ENCODE results near the gene UBE2G1.
"Not testable (repeated sequence)": the region's sequence is repeated elsewhere in the genome, so short reads cannot be mapped to it uniquely, and the experiment has no call there.

UBE2G1 gene

GRCh38 chr17:4366327-4367063, at the start of gene UBE2G1:
Gene UBE2G1 (minus strand): TSS chr17:4366675. CDS start chr17:4366316, 359 bp downstream.
- DNase-seq: peak; percentile 99

DNA sequence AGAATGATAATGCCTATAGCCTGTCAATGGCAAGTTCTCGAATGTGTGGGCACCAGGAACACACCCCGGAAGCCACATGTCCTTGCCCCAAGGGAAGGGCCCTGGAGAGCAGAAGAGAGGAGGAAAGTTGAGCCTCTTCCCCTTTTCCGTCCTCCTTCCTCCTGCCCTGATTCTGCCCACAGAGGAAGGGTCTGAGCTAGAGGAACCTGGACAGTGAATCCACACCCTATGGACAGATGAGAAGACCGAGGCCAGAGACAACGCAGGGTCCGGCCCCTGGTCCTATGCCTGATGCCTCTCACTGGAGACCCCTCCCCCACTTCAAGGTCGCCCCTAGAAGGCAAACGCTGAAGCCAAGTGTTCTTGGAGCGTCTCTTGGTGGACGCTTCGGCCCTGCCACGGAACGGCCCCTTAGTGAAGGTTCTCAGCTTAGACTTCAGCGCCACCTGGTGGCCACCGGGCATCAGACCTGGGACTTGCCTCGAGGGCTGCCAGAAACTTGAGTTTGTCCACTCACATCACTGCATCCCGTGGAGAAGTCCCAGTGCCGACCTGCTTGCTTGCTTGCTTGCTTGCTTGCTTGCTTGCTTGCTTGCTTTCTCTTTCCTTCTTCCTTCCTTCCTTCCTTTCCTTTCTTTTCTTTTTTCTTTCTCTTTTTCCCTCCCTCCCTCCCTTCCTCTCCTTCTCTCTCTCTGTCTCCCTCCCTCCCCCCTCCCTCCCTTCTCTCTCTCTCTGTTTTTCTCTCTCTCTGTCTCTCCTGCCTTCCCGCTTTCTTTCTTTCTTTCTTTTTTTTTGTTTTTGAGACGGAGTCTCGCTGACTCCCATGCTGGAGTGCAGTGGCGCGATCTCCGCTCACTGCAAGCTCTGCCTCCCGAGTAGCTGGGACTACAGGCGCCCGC, 46.7 kb upstream of the UBE2G1 start:
- DNase-seq: peak; percentile 96

GRCh38 chr17:4411201-4411600, 44.7 kb upstream of the UBE2G1 start:
- no peak for DNase-seq

- no peak for DNase-seq
These were observed 43.2 kb upstream of the UBE2G1 start for GRCh38 chr17:4409659-4410058.

- DNase-seq: no peak
These were observed 41.4 kb upstream of the UBE2G1 start for GRCh38 chr17:4407851-4408250.

- no peak for DNase-seq
These were observed 40.7 kb upstream of the UBE2G1 start for GRCh38 chr17:4407216-4407615.

DNA sequence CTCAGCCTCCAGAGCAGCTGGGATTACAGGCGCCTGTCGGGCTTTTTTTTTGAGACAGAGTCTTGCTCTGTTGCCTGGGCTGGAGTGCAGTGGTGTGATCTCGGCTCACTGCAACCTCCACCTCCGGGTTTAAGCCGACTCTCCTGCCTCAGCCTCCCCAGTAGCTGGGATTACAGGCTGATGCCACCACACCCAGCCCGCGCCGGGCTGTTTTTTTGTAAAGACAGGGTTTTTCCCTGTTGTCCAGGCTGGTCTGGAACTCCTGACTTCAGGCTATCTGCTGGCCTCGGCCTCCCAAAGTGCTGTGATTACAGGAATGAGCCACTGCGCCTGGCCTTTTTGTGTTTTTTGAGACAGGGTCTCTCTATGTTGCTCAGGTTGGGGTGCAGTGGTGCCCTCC, 39.9 kb upstream of the UBE2G1 start:
- DNase-seq: no peak

DNA sequence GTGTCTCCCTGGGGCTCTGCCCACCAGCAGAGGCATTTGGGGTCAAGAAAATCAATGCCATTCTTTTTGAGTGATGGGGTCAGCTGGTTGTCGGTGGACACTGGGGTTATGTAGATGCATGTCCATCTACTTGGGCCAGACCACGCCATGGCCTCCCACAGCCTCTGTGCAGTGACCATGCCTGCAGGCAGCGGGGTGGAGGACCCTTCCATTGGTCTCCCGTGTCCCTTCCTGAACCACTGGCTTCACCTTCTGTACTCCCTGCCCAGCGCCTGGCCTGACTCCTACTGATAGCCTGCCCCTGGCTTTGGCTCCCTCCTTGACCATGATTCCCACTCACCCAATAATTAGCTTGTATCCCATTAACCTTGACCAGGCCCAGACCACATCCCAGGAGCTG, 39.2 kb upstream of the UBE2G1 start:
- no peak for DNase-seq

- no peak for DNase-seq
These were observed 38.7 kb upstream of the UBE2G1 start for GRCh38 chr17:4405038-4405669.

GRCh38 chr17:4397840-4398239, 31.4 kb upstream of the UBE2G1 start:
- no peak for DNase-seq

- DNase-seq: no peak
These were observed 28.6 kb upstream of the UBE2G1 start for GRCh38 chr17:4395111-4395478.

DNA sequence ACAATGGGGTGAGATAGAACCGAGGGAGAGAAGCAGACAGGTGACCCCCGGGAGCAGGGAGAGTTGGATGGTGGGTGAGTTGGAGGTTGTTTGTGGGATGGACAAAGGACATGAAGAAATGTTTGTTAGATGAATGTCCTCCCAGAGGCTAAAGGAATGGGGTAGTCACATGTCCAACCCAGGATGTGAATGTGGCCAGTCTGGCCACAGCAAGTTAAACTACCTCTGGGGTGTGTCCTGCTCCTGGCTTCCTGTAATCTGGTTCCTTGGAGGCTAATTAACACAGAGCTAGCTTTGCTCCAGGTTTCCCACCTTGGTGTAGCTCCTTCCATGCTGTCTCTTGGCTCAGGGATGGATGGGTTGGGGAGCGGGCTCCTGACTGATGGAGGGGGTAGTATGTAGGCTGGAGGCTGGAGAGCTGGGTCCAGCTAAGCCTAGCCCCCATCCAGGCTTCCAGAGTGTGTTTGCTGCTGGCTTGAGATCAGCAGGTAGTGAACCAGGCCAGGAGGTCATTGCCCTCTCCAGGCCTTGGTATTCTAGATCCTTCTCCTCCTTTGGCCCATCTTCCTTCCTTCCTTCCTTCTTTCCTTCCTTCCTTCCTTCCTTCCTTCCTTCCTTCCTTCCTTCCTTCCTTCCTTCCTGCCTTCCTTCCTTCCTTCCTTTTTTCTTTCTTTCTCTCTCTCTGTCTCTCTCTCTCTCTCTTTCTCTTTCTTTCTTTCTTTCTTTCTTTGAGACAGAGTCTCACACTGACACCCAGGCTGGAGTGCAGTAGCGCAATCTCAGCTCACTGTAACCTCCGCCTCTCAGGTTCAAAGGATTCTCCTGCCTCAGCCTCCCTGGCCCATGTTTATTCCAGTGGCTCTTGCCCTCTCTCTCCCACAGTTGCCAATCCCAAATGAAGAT, 28.0 kb upstream of the UBE2G1 start:
- DNase-seq: no peak

- no peak for DNase-seq
These were observed 27.3 kb upstream of the UBE2G1 start for GRCh38 chr17:4393806-4394205.

DNA sequence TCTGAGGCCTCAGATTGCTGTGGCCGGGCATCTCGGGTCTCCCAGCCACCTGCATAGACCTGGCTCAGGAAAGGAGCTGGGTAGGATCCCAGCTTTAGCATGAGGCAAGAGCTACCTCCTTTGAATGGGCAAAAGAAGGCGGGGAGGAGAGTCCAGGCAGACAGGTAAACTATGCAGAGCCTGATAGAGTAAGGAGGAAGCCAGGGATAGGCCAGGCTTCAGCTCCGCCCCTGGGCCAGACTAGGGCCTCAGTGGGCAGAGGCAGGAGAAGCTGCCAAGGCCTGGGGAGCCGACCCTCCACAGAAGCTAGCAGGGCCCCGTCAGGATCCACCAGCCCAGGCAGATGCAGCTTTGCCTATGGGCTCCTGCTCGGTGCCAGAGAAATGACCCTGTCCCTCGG, 22.6 kb upstream of the UBE2G1 start:
- DNase-seq: no peak

GRCh38 chr17:4387137-4387536, 20.7 kb upstream of the UBE2G1 start:
- no peak for DNase-seq

DNA sequence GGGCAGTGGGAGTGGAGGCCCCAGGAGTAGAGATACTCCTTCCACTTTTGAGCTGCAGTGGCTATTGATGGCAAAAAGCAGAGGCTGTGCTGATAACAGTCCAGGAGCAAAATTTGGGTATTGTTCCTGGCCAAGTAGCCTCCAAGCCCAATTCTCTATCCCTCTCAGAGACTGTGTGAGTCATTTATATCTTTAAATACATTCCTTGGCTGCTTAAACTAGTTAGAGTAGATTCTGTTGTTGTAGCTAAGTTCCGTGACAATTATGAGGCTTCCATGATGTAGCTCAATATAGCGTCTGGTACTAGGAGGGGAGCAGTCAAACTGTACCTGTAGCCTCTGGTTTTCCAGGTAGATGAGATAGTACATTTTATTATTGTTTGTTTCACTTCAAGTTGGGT, 19.9 kb upstream of the UBE2G1 start:
- no peak for DNase-seq

- DNase-seq: no peak
These were observed 15.5 kb upstream of the UBE2G1 start for GRCh38 chr17:4381690-4382671.

GRCh38 chr17:4378626-4379025, 12.2 kb upstream of the UBE2G1 start:
- DNase-seq: no peak

GRCh38 chr17:4377247-4377646, 10.8 kb upstream of the UBE2G1 start:
- not testable (repeated sequence) for DNase-seq

GRCh38 chr17:4375796-4376440, 9.4 kb upstream of the UBE2G1 start:
- DNase-seq: not testable (repeated sequence)
